GM10266 (cell line): Measurements from ENCODE around the gene SNAPIN.

ENCODE experiments used
- DNase-seq: peaks from one replicate; pipeline ENCODE4 v3.0.0; 2012; ENCODE audit errors: extremely low spot score
- CTCF ChIP-seq: IDR thresholded peaks from 2 replicates; pipeline ENCODE4 v1.5.1; 2012; ENCODE audit warnings: mild to moderate bottlenecking, low read depth; ENCODE audit not compliant: control insufficient read depth, insufficient read depth; ENCODE audit errors: missing control alignments

Gene SNAPIN

GRCh38 chr1:153627715-153628626, 30.5 kb upstream of the SNAPIN start, which contains the start of gene S100A1:
Gene S100A1, plus strand, starts transcription at chr1:153628434. Its CDS starts 2,088 bp downstream, at chr1:153630522.
- DNase-seq: no peak

GRCh38 chr1:153628638-153629342, 29.7 kb upstream of the SNAPIN start:
- no peak for TF ChIP-seq CTCF
- DNase-seq: no peak

More at GRCh38 chr1:153627715-153628626, 30.5 kb upstream of the SNAPIN start, which contains the start of gene S100A1:
- TF ChIP-seq CTCF: no peak

- no peak for DNase-seq
Observed at GRCh38 chr1:153629343-153629665, 29.2 kb upstream of the SNAPIN start.

GRCh38 chr1:153629971-153630370, 28.5 kb upstream of the SNAPIN start:
- TF ChIP-seq CTCF: no peak
- no peak for DNase-seq

More at GRCh38 chr1:153629343-153629665, 29.2 kb upstream of the SNAPIN start:
- TF ChIP-seq CTCF: no peak

- TF ChIP-seq CTCF: no peak
- DNase-seq: no peak
Observed at GRCh38 chr1:153630384-153630783, 28.1 kb upstream of the SNAPIN start.

- TF ChIP-seq CTCF: no peak
- no peak for DNase-seq
Observed at GRCh38 chr1:153631047-153632022, 27.2 kb upstream of the SNAPIN start.
